ENCODE results near the gene DNAJC4.

DNA sequence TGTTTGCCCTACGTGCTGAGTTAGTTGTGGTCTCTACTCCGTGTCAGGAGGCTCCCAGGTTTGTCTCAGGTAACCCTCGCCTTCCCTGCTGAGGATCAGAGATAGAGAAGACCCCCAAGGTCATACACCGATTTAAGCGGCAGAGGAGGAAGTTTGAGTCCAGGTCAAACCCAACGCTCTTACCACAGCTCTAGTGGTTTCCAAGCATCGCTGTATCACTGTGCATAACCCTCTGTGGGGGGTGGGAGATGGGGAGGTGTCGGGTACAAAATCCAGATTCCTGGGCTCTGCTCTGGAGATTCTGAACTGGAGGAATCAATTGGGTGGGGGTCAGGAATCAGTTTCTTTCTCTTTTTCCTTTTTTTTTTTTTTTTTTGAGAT lies 627 bp downstream of the DNAJC4 start:
- TF ChIP-seq, protein P1, sequence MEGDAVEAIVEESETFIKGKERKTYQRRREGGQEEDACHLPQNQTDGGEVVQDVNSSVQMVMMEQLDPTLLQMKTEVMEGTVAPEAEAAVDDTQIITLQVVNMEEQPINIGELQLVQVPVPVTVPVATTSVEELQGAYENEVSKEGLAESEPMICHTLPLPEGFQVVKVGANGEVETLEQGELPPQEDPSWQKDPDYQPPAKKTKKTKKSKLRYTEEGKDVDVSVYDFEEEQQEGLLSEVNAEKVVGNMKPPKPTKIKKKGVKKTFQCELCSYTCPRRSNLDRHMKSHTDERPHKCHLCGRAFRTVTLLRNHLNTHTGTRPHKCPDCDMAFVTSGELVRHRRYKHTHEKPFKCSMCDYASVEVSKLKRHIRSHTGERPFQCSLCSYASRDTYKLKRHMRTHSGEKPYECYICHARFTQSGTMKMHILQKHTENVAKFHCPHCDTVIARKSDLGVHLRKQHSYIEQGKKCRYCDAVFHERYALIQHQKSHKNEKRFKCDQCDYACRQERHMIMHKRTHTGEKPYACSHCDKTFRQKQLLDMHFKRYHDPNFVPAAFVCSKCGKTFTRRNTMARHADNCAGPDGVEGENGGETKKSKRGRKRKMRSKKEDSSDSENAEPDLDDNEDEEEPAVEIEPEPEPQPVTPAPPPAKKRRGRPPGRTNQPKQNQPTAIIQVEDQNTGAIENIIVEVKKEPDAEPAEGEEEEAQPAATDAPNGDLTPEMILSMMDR (IDR thresholded peaks at IDR 0.05) = no peak
- no peak for TF ChIP-seq EP300 (IDR thresholded peaks at IDR 0.05; ENCODE audit: low read depth)
- no peak for TF ChIP-seq POLR2A (IDR thresholded peaks at IDR 0.05)

All from transverse colon (tissue), 3 donors.